Measurements from ENCODE around the gene TNIP2.

GRCh38 chr4:2785613-2786012 is 29.5 kb upstream of the TNIP2 start:
- TF ChIP-seq, protein P1, sequence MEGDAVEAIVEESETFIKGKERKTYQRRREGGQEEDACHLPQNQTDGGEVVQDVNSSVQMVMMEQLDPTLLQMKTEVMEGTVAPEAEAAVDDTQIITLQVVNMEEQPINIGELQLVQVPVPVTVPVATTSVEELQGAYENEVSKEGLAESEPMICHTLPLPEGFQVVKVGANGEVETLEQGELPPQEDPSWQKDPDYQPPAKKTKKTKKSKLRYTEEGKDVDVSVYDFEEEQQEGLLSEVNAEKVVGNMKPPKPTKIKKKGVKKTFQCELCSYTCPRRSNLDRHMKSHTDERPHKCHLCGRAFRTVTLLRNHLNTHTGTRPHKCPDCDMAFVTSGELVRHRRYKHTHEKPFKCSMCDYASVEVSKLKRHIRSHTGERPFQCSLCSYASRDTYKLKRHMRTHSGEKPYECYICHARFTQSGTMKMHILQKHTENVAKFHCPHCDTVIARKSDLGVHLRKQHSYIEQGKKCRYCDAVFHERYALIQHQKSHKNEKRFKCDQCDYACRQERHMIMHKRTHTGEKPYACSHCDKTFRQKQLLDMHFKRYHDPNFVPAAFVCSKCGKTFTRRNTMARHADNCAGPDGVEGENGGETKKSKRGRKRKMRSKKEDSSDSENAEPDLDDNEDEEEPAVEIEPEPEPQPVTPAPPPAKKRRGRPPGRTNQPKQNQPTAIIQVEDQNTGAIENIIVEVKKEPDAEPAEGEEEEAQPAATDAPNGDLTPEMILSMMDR (IDR thresholded peaks at IDR 0.05): no peak
- no peak for TF ChIP-seq POLR2AphosphoS5 (IDR thresholded peaks at IDR 0.05)
- TF ChIP-seq EP300 (IDR thresholded peaks at IDR 0.05): no peak
